ENCODE results near the gene RAB6A.
"Not testable (repeated sequence)": the region's sequence is repeated elsewhere in the genome, so short reads cannot be mapped to it uniquely, and the experiment has no call there.

The RAB6A gene

DNA sequence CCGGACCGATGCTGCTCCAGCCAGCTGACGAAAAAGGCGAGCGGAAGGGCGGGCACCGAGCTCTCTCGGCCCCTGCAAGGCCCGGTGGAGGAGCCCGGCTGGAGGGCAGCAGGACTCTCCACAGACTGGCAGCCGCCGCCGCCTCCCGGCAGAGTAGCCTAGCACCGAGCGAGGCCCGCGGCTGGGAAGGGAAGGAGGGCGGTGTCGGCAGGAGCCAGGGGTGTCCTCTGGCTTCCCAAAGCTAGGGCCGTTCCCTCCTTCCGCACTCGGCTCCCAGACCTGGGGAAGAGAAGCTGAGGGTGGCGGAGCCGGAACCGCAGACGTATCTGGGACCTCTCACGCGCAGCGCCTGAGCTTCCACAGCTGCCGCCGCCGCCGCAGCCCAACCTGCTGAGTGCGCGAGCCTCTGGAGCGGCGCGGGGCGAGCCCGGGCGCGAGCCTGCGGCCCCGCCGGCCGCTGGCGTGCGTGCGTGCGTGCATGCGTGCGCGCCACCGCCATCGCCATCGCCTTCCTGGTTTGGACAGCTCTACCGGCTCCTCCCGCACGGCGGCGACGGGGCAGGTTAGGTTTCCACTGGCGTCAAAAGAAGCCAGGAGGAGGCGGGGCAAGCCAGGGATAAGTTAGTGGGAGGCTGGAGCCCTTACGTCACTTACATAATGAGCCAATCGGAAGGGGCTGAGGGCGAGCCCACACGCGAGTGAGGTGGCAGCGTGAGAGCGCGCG is at the start of gene RAB6A:
RAB6A (minus strand) TSS at position 396 of the 724 bp plus-strand sequence. CDS start 439 bp downstream, outside the sequence.
- DNase-seq: peak; percentile 100

- peak; percentile 29 for DNase-seq
Measured at GRCh38 chr11:73810637-73811036, 49.8 kb upstream of the RAB6A start.

DNA sequence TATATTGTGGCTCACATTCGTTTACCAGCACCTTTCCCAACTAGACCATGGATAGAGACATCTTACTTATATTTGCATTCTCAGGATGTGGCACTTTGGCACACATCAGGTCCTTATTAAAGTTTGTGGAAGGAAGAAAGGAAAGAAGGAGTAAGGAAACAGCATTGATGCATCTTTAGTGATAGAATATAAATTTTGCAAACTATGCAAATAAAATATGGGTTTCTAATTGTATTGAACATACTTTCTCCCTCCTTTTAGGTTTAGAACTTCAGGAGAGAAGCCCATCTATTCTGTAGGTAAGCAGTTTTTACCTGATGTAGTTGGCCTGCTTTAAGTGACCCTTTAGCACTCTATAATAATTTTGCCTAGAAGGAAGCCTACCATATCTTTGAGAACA is 47.2 kb upstream of the RAB6A start:
- DNase-seq: no peak

GRCh38 chr11:73804712-73805111 is 43.8 kb upstream of the RAB6A start:
- no peak for DNase-seq

GRCh38 chr11:73801136-73801535 is 40.3 kb upstream of the RAB6A start:
- DNase-seq: no peak

DNA sequence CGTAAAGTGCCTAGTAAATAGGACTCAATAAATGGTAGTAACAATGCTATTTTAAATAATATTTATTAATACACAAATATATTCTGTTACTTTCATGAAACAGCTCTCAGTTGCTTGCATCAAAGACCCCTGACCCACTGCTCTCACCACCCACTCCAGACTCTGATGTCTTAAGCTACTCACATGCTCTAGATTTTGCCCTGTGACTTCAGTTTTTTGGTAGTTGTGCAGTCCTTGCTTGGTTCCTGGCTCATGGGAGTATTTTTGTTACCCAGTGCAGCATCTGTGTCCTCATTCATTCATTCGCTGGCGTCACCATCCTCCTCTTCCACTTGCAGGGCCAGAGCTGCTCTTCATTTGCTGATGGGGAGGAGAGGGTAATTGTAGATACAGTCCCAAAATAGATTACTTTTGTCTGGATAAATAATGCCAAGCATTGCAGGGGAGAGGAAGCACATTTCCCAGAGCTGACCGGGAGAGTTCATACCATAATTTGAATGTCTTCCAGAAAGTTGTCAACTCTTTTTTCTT is 39.5 kb upstream of the RAB6A start:
- no peak for DNase-seq

GRCh38 chr11:73797457-73797856 is 36.6 kb upstream of the RAB6A start:
- peak; percentile 92 for DNase-seq

GRCh38 chr11:73795925-73796632 is 35.2 kb upstream of the RAB6A start:
- no peak for DNase-seq

DNA sequence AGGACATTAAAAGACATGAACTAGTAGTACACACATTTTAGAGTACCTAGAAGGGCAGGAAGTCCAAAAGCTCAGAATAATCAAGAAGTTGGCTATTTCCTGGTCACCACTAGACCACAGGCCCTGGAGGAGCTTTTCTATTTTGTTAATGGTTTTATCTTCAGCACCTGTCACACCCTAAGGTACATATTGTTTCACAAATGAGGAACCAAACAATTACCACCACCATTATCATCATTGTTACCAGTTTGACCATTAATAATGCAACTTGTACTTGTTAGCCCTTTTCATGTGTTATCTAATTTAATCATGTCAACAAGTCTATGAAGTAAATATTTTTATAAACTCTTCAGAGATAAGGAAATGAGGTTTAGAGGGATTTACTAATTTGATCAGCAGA is 31.7 kb upstream of the RAB6A start:
- no peak for DNase-seq

- no peak for DNase-seq
Measured at GRCh38 chr11:73789279-73789670, 28.4 kb upstream of the RAB6A start.

- peak; percentile 99 for DNase-seq
Measured at GRCh38 chr11:73787643-73788558, 27.0 kb upstream of the RAB6A start, which contains the start of gene MRPL48. TSS of gene MRPL48 (plus strand) at chr11:73787874. CDS start at chr11:73787972, 98 bp downstream.

DNA sequence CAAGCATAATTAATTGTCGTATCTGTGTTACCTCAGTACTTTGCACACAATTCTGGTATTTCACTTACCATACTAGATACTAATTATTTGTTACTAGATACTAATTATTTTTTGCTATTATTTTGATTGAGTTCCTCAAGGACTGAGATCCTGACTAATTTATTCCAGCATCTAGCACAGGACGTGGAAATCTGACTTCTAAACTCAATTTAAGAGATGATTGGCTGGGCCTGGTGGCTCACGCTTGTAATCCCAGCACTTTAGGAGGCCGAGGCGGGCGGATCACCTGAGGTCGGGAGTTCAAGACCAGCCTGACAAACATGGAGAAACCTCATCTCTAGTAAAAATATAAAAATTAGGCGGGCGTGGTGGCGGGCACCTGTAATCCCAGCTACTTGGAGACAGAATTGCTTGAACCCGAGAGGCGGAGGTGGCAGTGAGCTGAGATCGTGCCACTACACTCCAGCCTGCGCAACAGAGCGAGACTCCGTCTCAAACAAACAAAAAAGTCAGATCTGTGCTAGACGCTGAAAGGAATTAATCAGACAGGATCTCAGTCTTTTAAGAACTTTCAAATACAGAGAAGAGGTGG is 26.3 kb upstream of the RAB6A start:
- no peak for DNase-seq

GRCh38 chr11:73785467-73785866 is 24.6 kb upstream of the RAB6A start:
- not testable (repeated sequence) for DNase-seq

DNA sequence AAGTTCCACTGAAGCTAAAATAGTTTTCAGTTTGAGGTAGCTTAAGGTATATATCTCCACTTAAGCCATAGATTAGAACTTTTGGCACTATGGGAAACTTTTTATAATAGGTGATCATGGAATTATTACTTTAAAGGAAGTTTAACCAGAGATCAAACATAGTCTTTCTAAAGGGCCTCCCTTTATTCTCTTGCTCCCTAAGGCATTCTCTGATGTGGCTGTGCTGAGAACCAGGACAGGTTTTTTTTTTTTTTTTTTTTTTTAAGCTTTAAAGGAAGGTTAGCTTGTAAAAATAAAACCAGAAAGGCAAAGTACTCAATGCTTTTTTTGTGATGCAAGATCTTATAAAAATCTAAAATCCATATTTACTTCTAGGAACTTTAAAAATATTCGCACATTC is 23.9 kb upstream of the RAB6A start:
- no peak for DNase-seq

GRCh38 chr11:73784080-73784634 is 23.3 kb upstream of the RAB6A start:
- DNase-seq: no peak

- no peak for DNase-seq
Measured at GRCh38 chr11:73783483-73784020, 22.7 kb upstream of the RAB6A start.

- no peak for DNase-seq
Measured at GRCh38 chr11:73781303-73781702, 20.4 kb upstream of the RAB6A start.

DNA sequence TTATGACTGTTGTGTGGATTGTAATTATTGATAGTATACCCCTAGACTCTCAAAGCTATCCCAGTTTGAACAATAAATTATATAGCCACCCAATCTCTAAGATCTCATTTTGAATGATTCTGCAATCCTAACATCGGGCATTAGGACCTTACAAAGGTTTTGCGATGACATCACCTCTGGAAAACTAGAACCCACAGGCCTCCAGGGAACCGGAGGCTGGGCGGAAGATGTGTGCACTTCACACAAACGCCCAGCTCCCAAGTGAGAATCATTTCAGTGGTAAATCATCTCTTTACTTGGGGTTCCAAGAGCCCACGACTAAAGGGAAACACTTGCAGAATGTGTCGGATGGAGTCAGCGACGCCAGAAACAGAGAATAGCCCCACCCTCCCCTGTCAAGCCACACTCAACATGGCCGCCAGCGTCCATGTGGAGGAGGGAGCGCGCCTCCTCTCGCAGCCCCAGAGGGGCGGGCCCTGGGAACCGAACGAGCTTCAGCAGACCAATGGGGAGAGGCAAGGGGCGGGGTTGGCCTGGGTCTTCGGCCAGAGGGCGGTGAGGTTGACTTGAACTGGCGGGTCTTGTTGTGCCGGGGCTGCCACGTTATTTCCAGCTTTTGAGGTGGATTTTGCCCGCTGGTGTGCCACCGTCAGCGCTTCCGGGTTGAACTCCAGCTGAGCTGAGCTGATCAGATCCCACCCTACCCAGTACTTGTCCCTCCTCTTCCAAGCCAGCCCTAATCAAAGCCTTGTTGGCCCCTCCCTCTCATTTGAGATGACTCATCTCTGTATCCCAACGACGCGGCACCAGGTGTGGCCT is 18.4 kb upstream of the RAB6A start:
- peak; percentile 100 for DNase-seq

GRCh38 chr11:73770811-73771210 is 9.9 kb upstream of the RAB6A start:
- DNase-seq: not testable (repeated sequence)

DNA sequence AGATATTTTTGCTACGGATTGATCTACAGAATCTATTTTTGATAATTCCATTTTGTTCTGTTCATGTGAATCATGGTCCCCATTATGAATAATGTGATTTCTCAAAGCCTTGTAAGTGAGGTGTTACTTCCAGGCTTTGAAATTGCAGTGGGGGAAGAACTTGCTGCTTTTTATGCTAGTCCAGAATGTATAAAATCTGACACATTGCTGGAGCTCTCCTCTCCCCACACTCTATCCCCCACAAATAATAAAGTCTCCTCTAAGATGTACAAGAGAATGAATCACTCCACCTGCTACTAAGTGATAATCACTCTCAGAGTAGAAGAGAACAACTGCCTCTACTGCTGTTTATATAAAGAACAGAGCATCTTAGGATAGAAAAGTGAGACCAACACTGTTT is 5.9 kb upstream of the RAB6A start:
- no peak for DNase-seq

GRCh38 chr11:73762732-73763131 is 1.9 kb upstream of the RAB6A start:
- no peak for DNase-seq
